Activated CD4-positive, CD25-positive, alpha-beta regulatory T cell treated with anti-CD3 and anti-CD28 coated beads, Interleukin-2, amount 50 U/mL, for 24 hours (primary cell): ENCODE data around the gene POLL.

Source experiments
- ATAC-seq, 2 donors: fragments of 150-1000 bp; cut with Tn5 transposase; one replicate each; pipeline ENCODE4 v1.10.0; 2021; ENCODE audit warnings: mild to moderate bottlenecking in 1 of 2, moderate library complexity in 1 of 2

POLL gene

DNA sequence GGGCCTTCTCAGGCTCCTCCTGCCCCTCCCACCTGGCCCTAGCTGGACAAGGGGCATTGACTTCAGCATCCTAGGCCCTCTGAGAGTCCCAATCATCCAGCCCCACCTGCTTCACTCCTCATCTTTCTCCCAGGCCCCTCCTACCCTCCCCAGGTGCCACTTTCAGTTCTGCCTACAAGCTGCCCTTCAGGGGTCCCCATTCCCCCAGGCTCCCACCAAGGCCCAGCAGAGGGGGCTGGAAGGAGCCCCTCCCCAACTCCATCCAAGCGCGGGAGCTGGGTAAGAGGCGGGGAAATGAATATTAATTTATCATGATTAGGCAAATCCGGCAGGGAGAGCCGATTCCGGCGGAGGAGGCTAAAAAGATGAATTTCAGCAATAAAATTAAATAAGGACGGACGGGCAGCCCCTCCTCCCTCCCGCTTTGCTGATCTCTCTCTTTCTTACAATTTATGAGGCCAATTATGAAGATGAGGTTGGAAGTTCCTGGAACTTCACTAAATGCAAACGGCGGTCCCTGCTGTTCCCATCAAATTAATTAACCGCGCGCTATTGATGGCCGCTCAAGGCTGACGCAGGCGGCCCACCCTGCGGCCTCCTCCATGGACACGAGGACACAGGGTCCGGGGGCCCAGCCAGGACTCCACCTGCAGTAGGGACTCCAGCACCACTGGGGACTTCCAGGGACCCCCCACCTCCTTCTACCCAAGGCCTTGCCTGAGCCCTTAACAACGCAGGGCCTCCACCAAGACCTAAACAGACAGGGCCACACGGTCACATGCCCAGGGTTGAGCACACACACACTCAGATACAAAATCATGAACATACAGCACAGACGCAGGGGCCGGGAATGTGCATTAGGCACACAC, 13.9 kb downstream of the POLL start:
- no peak for ATAC-seq

DNA sequence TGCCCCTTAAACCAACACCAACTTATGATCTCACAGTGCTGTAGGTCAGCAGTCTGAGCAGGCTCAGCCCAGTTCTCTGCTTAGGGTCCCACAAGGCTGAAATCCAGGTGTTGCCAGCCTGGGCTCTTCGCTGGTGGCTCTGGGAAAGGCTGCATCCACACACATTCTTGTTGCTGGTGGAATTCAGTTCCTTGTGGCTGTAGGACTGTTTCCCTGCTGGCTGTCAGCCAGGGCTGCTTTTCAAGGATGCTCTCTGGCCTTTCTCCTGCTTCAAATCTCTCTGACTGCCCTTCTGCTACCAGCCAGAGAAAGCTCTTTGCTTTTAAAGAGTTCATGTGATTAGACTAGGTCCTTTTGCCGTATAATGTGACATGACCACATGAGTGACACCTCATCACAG, 15.3 kb downstream of the POLL start:
- ATAC-seq: no peak

DNA sequence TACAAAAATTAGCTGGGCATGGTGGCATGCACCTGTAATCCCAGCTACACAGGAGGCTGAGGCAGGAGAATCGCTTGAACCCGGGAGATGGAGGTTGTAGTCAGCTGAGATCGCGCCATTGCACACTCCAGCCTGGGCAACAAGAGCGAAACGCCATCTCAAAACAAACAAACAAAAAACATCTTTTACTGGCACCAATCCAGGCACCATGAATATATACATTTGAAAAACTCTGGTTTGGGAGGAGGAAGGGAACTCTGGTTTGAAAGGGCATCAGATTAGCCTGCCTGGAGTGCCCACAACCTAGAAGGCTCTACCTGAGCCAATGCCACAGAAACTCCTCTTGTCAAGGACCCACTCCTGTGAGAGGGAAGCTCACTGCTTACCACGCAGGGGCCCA, 15.9 kb downstream of the POLL start:
- ATAC-seq: no peak

DNA sequence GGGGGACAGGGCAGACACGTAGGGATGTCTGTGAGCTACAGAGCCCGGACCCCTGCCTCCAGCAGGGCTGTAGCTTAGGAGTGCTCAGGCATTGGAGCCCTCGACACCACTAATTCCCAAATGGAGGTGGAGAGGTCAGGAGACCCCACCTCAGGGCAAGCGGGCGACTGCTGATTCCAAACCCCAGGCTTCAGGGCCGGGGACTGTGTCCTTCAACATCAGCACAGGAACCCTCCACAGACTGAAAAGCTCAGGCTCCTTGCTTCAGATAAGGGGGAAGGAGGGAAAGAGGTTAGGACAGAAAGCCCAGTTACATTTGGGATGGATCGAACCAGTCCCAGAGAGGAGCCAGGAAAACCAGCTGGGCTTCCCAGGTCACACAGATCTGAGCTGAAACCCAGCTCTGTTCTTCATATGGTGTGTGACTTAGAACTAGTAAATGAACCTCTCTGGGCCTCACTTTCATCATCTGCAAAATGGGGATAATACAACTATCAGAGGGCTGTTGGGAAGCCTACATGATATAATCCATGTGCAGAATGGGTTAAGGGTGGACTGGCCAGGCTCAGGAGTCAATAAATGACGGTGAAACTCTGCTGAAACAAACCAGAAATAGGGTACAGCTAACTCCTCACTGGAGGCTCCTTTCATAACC, 16.7 kb downstream of the POLL start:
- ATAC-seq: no peak

DNA sequence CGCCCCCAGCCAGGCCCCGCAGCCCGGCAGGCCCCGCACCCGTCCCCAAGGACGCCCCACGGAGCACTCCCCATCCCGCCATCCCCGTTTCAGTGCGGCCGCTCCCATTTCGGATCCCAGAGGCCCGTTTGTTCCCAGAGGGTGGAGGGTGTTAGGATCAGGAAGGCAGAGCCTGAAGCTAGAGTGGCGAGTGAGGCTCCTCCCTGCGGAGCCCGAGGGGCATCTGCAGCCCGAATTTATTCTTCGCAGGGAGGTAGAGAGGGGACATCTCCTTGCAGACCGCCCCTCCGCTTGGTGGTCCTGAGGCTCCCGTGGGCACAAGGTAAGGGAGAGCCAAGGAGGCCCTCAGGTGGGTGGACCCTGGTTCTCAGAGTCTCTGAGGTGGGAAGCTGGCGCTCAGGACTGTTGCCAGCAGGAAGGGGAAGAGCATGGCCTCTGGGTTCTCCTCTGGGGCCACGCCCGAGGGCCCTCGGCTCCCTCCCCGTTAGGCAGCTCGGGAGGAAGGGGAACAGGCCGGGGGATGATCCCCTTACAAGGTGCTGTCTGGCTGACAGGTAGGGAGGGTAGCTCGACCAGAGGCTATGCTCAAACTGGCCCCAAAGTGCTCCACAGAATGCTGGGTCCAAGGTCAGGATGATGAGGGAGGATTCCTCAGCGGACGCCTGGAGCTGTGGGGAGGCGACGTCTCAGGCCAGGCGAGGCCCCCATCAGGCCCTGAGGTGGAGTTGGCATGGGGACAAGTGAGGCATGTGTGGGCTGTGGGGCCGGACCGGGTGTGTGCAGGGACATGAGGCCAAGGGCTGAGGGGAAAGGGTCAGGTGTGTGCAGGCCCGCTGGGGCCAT, 17.4 kb downstream of the POLL start:
- peak in 1 of 2 donors; percentile 3 for ATAC-seq

DNA sequence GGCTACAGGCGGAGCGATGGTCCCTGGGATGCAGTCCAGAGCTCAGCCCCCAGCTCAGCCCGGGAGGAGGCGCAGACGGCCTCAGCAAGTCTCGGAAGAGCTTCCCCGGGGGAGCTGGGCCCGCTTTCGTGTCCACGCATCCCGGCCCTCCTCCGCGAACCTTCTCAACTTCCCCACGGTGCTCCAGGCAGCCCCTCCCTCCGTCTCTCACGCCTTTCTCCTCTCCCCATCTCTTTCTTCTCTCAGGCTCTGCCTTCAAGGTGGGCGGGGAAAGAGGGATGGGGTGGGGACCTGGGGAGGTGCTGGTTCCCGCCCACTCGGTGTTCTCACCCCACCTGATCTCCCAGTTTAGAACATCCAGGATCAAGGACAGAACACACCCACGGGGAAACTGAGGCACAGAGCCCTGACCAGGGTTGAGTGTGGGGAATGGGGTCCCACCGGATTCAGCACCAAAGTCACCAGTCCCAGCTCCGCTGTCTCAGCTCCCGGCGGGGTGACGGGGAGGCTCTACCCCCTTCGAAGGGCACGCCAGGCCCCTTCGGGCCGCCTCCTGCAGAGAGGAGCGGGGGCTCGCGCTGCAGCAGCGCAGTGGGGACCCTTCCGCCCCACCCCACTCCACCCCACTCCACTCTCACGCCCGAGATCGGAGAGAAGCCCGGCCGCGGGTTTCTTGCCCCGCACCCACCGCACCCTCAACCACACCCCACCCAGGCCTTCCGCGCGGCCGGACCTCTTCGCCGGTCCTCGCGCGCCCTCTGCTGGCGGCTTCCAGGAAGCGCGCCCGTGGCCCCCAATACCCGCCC, 18.2 kb downstream of the POLL start:
- peak; percentile 74 to 81 for ATAC-seq

DNA sequence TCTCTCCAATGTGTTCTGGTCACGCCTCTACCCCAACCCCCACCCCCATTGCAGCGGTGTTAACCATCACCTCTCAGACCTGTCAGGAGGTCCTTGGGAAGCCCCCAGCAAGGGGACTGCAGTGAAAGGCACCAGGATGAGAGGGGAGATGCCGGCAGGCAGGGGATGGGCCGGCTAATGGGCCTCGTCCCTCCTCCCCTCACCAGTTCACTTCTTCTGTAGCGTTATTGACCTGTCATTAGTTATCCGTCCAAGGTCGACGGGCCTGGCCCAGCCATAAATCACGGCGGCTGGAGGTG, 18.8 kb downstream of the POLL start:
- ATAC-seq: no peak

DNA sequence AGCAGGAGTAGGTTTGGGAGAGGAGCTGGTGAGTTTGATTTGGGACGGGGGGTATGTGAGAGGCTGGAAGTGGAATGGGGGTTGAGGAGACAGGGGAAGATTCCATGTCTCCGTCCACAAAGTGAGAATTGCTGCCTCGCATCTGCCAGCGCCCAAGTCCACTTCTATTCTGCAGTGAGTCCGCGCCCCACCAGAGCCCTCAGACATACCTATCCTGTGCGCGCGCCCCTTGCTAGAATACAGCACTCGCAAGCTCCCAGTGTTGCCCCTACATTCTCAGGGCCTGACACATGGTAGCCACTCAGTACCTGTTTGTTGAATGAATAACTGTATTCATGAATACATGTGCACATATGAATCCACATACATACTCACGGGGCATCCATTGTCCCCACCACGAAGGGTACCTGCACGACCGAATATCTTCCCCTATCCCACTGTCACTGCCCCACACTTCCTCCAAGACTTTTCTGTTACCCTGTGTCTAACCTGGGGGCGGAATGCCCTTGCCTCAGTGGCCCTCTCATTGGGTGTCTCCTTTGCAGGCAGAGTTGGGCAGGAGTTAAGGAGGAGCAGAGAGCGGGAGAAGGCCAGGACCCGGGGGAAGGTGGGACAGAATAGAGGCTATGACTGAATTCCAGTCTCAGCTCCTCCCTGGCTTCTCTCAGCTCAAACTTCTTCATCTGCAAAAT, 19.9 kb downstream of the POLL start:
- ATAC-seq: no peak

DNA sequence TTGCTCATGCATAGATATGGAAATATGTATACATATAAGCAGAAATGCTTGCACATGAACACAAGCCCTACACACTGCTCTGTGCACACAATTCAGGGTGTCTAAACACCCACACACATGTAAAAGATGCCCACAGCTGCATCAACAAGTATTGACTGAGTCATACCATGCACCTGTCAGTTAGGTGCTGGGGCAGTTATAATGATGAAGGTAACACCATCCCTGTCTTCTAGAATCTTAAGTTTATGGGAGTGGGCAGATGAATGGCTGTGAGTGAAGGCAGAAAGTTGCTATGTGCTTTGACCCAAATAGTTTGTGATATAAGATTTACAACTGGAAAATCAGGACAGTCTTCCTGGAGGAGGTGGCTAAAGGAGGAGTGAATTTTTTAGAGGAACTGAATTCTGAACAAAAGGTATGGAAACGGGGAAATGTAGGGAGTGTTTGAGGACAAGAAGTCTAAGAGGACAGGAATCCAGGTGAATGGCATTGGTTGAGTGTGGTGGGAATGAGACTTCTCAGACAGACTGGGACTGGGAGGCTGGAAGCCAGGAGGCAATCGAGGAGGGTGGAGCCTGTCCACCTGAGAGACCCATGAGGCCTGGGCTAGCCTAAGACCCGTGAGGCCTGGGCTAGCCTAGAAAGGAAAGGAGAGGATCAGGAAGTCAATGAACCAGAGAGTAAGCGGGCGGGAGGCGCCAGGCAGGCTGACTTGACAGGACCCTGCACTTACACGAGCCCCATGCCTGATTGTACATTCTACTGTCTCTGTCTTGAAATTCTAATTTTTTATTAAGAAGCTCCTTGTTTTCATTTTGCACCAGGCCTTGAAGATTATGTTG, 20.7 kb downstream of the POLL start:
- ATAC-seq: peak in 1 of 2 donors; percentile 44

DNA sequence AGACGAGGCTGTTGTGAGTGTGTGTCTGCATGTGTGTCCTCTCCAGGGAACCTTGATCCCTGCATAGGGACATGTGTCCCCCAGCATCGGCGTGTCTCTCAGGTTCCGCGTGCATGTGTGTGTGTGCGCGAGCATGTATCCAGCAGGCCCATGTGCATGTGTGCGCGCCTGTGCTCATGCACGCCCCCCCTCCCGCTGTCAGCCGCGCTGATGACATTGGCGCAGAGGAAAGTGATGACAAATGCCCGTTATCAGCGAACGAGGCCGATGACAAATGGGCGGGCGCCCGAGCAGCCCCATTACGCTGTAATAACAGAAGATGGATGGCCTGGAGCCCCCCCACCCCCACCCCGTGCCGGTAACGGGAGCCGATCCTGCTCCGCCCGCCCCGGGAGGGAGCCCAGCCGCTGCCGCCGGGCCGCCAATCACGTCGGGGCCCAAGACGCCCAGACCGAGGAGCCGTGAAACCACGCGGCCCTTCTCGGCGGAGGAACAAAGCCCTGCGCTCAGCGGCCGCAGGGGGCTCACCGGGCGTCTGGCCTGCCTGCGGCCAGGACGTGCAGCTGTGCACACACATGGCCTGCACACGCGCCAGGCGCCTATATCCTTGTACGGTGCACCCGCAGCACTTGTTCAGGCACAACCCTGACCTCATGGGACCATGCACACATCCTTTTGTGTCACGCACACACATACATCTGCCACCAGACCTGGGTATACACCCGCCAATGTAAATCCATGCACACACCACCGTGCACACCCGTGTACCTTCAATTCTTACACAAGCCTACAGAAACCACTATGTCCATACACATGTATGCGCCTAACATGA, 21.5 kb downstream of the POLL start:
- ATAC-seq: no peak

DNA sequence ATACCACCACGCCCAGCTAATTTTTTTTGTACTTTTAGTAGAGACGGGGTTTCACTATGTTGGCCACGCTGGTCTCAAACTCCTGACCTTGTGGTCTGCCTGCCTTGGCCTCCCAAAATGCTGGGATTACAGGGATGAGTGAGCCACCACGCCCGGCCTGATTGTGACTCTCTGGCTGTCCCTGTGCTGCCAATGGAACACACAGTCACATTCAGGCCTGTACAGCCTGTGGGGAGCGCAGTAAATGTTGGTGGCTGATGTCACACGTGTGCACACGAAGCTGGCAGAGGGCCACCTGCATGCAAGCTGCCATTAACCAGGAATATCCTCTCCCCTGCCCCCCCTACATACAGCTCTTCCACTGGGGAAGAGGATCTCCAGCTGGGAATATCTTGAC, 22.1 kb downstream of the POLL start:
- ATAC-seq: no peak

- no peak for ATAC-seq
Observed at GRCh38 chr10:101565370-101565900, 22.6 kb downstream of the POLL start.

GRCh38 chr10:101564490-101564991, 23.5 kb downstream of the POLL start:
- no peak for ATAC-seq

GRCh38 chr10:101563497-101564040, 24.5 kb downstream of the POLL start:
- no peak for ATAC-seq

GRCh38 chr10:101563007-101563406, 25.1 kb downstream of the POLL start:
- no peak for ATAC-seq

GRCh38 chr10:101562231-101562630, 25.8 kb downstream of the POLL start:
- no peak for ATAC-seq

- ATAC-seq: no peak
Observed at GRCh38 chr10:101561068-101561915, 26.8 kb downstream of the POLL start.

DNA sequence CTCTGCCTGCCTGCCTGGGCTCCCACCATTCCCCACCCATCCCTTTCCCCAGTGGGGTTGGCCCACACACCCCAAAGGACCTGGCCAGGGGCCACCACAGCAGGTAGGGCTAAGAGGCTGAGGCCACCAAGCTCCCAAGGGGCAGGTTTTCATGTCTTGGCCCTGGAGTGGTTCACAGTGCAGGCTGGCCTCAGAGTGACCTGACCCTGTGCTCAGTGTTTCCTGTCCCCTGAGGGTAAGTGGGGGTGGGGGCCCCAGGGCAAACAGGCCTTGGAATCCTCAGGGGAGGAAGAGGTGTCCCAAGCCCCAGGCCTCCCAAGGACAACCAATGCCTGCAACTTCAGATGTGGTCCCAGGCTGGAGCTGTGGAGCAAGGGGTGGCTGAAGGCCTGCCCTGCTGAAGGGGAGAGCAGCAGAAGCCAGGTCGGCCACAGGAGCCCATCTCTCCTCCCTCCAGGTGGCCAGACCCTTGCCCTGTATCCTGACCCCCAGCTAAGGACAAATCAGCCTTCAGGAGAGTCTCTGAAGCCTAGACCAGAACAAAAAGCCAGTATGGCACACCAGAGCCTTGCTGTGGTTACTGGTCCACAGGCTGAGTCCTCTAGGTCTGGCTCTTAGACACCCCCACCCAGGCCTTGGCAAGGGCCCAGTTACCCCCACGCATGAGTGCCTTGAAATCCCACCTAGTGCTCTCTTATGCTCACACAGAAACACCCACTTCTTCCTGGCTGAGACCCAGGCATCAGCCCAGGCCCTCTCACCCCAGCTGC, 27.6 kb downstream of the POLL start:
- ATAC-seq: no peak
